Effector CD4-positive, alpha-beta T cell (primary cell): ENCODE measurements around the gene SLCO4A1.

ENCODE experiments used
- DNase-seq: peaks from one replicate; pipeline ENCODE4 v3.0.0-alpha.2; 2020
- total RNA-seq: gene quantifications from one replicate; lab custom pipeline; 2026; lab: John Stamatoyannopoulos, UW

SLCO4A1 gene, protein sequence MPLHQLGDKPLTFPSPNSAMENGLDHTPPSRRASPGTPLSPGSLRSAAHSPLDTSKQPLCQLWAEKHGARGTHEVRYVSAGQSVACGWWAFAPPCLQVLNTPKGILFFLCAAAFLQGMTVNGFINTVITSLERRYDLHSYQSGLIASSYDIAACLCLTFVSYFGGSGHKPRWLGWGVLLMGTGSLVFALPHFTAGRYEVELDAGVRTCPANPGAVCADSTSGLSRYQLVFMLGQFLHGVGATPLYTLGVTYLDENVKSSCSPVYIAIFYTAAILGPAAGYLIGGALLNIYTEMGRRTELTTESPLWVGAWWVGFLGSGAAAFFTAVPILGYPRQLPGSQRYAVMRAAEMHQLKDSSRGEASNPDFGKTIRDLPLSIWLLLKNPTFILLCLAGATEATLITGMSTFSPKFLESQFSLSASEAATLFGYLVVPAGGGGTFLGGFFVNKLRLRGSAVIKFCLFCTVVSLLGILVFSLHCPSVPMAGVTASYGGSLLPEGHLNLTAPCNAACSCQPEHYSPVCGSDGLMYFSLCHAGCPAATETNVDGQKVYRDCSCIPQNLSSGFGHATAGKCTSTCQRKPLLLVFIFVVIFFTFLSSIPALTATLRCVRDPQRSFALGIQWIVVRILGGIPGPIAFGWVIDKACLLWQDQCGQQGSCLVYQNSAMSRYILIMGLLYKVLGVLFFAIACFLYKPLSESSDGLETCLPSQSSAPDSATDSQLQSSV
- 4.9 reads per million, percentile 19 among the genes with 10 or more reads in this experiment for total RNA-seq

DNA sequence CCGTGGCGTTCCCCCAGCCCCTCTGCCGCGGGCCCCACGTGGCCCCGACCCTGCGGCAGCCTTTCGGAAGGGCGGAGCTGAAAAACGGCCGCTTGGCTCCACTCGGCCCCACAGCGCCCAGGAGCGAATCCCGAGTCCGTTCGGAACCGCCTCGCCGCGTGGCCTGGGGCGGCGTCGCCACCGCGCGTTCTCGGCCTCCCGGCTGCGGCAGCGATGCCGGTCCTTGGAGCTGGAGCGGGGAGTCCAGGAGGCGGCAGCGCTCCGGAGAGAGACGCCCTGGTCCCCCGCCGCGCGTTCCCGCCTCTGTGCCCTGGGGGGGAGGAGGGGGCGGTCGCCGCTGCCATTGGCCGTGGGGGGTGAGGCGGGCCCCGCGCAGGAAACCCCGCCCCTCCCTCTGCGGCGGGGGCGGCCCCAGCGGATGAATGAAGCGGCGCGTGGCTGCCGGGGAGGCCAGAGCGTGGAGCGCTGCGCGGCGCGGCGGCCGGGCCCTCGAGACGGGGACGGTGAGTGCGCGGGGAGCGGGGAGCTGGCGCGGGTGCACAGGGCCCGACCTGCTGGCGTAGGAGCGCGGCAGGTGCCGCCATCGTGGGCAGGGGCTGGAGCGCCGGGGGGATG lies at the start of gene SLCO4A1:
SLCO4A1 (plus strand) TSS at position 453 of the 615 bp plus-strand sequence. CDS start 13,952 bp downstream, outside the sequence.
- DNase-seq = peak; percentile 82

DNA sequence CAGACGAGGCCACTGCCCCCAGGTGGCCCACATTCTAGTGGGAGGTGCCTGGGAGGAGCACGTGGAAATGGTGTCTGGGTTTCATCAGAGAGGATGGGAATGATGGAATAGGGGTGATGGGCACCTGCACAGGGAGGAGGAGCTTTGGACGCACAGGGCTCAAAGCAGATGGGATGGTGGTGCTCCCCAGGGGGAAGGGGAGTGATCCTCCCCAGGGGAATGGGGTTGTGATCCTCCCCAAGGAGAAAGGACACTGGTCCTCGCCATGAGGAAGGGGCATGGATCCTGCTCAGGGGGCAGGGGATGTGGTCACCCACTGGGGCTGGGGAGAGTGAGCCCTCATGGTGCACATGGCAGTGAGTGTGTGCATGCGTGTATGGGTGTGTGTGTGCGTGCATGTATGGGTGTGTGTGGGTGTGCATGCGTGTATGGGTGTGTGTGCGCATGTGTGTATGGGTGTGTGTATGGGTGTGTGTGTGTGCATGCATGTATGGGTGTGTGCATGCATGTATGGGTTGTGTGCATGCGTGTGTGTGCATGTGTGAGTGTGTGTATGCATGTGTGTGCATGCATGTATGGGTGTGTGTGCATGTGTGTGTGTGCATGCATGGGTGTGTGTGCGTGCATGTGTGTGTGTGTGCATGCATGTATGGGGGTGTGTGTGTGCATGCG lies 49.7 kb upstream of the SLCO4A1 start:
- DNase-seq = no peak

DNA sequence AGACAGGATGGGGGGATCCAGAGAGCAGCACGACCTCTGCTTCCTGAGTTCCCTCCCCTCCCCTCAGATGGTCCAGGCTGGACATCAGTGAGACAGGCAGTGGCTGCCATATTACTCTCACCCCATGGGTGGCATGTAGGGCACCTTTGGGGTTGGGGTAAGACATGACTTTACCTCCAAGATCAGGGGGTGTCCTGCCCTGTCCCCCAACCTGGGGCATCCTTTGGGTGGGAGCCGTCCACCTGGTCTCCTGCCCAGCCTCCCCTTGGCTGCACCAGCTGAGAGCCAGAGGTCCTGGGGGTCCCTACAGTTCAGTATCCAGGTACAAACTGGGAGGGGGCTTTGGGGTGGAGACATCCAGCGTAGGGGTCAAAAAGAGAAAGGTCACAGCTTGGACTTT lies 48.7 kb upstream of the SLCO4A1 start:
- DNase-seq = no peak

DNA sequence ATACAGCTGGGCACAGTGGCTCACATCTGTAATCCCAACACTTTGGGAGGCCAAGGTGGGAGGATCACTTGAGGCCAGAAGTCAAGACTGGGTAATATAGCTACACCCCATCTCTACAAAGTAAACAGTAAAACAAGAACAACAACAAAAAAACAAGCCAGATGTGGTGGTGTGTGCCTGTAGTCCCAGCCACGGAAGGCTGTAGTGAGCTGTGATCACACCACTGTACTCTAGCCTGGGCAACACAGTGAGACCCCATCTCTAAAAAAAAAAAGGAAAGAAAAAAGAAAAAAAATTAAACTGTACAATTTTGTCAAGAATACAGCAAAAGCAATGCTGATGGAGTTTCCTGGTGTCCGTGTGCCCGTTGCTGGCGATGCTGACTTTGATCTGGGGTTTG lies 47.2 kb upstream of the SLCO4A1 start:
- no peak for DNase-seq

DNA sequence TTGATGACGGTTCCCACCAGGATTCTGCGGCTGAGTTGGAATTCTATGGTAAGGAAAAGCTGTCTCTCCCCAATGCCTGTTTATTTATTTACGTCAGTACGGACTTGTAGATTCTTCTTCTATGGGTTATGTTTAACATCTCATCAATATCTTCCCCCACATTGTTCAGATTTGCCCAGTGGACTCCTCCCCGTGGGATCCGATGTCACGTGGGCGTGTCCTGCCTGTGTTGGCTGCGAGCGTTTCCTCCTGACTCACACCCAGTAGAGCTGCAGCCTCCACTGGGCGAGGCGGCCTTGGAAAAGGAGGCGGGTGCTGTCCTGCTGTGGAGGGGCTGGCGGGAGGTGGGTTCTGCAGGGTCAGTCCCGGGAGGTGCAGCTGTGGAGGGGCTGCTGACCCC lies 46.8 kb upstream of the SLCO4A1 start:
- DNase-seq = no peak

DNA sequence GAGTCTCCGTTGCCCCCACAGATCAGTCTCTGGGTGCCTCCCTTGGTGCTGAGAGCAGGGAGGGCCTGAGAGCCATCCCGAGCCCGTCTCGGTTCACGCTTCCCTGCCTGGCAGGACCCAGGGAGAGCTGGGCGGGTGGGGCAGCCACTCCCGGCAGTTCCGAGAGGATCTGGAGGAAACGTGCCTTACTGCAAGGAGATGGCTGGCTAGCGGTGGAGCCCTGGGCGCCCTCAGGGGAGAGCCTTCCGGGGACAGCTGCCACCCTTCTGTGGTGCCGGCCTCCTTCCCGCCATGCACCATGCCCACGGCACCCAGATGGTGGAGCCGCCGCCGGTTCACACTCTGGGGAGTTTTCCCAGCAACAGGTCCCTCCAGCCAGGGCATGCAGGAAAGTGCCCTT lies 45.8 kb upstream of the SLCO4A1 start:
- no peak for DNase-seq

DNA sequence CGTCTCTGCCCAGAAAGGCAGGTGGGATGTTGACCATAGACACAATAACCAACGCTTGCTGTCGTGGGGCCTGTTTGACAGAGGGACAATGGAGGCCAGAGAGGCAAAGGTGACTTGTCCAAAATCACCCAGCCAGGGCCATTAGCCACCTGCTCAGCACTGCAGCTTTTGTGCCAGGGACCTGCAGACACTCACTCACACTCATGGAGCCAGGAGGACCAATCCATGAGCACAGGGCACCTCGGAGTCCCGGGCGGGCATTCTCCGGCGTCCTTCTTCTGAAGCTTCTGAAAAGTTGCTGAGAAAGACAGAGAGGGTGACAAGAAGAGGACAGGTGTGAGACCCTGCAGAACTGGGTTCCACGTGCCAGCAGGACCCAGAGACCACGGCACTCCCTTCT lies 45.4 kb upstream of the SLCO4A1 start:
- no peak for DNase-seq

DNA sequence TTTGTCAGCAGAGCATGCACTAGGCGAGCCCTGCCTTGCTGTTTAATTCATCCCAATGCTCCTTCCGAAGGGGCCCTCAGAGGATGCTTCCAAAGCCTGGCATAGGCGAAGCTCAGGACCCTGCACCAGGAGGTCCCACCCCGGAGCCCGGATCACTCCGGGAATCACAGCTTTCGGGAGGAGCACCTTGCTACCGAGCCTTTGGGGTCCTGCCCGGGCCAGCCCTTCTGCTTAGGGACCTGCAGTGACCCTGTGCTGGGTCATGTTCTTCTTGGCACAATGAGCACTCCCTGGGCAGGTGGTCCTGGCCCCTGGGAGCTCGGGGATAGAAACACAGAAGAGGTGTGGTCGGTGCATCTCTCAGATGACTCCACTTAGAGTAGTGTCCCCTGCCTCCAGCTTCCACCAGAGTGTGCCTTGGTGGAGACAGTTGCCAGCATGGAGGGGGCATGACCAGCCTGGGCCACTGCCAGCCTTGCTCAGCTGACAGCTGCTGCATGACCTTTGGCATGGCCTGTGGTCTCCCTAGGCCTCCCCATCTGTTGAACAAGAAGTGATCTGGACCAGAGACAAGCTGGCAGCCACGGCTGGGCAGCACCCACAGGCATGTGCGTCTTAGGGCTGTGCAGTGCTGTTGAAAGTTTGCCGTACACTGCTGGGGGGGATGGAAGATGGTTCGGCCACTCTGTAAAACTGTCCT lies 44.7 kb upstream of the SLCO4A1 start:
- DNase-seq = no peak

DNA sequence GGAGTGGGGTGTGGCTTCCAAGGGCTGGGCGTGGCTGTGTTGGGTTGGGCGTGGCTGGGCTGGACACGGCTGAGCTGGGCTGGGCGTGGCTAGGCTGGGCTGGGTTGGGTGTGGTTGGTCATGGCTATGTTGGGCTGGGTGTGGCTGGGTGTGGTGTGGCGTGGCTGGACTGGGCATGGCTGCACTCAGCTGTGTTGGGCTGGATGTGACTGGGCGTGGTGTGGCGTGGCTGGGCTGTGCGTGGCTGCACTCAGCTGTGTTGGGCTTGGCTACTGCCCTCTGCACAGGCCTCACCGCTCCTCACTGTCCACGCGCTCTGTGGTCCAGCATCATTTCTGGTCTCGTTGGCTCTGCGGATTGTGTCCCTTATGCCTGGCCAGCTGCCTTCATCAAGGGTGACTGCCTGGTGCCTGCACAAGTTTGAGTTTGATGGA lies 43.5 kb upstream of the SLCO4A1 start:
- DNase-seq = no peak

DNA sequence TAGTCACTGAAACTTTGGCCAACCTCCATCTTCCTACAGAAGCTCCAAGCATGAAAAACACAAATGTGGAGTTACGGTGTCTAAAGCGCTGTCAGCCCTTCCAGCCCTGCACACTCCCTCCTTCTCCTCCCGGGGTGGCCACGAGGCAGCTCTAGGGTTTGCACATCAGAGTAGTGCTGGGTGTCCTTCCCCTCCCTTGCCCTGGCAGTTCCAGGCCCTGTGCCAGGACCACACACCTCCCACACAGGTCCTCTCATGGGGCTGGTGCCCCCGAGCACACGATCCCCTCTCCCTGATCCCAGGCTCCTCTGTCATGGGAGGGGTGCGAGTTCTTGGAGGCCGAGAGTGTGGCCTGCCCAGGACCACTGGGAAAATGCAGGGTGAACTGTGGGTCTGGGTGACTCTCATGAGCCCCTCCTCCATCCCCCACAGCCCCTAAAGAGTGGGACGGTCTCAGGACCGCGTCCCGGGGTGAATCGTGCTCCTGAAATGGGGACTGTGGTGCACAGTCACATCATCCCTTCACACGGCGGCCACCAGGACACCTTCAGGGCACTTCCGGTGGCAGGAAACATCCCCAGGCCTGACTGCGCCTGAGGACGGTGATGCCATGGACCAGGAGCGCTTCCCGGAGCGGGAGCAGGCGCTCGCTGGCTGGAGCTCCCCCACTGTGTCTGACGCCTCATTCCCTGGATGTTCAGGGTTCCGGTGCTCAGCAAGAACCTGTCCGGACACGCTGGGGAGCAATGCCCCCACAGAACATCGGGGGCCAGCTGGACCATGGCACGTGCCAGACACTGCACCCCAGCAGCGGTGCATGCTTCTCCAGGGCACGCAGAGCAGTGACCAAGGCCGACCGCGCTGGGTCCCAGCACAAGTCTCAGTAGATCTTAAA lies 42.8 kb upstream of the SLCO4A1 start:
- DNase-seq = no peak

DNA sequence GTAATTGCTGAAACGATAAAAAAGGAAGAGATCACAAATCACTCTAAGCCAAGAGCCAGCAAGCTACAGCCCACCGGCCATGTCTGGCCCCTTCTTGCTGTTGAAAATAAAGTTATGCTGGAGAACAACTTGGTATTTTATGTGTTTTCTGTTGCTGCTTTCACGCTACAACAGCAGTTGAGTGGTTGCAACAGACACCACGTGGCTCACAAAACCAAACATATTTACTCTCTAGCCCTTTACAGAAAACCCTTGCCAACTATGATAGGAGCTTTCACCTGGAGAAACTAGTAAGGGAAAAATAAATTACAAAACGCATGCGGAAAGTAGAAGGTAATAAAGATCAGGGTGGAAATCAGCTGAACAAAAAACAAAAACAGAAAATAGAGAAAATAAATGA lies 41.1 kb upstream of the SLCO4A1 start:
- DNase-seq = no peak

DNA sequence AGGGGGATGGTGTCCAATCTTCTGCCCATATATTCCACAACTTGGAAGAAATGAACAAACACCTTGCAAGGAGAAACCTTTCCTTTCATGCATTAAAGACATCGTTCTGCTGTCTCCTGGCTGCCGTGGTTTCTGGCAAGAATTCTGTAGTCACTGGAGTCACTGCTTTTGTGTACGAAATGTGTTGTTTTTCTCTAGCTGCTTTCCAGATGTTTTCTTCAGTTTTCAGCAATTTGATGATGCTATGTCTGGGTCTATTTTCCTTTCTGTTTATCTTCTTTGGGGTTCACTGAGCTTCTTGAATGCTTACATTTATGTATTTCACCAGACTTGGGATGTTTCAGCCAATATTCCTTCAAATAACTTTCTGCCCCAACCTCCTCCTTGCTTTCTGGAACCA lies 40.6 kb upstream of the SLCO4A1 start:
- DNase-seq = no peak

DNA sequence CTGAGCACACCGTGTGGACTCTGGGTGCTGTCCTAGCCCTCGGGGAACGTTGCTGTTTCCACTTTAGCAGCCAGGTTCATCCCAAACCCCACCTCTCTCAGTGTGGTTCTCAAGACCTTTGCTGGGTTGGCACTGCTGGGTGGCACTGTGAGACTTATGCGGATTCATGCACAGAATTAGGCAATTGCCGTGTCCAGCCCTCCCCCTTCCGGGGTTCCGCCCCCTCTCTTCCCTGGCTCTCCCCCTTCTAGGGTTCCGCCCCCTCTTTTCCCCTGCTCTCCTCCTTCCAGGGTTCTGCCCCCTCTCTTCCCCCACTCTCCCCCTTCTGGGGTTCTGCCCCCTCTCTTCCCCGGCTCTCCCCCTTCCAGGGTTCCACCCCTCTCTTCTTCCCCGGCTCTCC lies 39.8 kb upstream of the SLCO4A1 start:
- no peak for DNase-seq

DNA sequence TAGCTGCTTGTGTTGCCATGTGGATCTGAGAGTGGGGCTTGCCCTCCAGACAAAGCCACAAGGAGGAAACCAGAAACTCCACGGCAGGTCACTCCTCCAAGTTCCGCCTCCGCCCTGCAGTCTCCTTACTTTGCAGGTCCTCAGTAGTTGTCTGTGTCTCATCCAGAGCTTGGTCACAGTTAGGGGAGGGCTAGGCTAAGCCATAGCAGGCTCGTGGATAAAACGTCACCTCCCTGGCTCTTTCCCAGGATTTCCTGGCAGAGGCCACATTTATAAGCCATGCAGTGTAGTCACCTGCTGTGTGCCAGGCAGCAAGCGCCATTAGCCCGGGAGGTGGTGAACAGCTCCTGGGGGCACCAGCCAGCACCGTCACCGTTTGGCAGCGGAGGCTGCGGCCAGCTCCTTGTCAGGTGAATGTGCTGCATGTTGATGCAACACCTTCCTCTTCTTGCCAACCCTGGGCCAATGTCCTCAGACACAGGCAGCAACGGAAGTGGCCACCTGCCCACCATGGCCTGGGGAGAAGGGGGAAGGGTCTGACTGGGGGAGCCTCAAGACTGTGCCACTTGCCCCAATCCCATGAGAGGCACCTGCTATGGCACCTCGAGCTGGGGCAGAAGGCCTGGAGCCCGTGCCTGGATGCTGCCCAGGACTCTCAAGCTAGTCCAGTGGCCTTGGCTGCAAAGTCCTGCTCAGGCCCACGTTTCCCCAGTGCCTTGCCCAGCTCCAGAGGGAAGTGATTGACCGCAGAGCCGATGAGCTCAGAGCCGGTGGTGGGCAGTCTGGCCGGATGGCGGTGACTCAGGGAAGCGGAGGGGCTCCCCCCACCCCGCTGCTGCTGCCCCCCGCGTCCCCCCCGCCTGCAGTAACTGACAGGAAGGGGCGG lies 39.0 kb upstream of the SLCO4A1 start:
- no peak for DNase-seq

DNA sequence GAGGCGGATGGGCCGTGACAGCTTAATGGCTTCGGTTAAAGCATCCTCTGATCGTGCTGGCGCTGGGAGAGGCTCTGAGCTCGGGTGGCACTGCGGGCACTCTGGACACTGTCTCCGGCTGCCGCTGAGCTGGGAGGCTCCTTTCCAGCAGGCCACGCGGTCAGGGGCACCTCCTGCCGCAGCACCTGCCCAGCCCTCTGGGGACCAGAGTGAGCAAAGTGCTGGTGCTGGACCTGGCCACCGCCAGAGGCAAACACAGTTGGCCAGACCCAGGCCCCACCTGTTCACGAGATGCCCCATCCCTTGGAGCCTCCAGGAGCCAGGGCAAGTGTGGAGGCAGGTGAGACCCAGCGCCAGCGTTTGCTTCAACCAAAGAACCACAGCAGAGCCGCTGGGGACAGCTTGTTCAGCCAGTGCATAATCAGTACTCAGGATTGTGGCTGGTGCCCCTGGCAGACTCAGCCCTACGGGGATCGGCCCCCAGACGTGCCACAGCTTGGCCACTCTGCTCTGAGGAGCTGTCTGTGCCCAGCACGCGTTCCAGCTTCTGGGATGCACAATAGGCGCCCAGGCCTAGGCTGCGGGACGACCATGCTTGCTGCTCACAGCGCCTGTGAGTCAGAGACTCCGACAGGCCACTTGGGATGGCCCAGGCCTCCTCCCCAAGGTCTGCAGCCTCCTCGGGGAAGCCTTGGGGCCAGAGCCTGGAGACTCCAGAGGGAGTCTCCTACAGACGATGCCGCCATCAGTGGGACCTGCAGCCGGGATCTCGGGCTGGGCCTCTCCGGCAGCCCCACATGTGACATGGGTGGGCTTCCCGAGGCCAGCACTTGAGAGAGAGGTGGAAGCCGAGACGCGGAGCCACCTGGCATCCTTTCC lies 38.2 kb upstream of the SLCO4A1 start:
- no peak for DNase-seq

DNA sequence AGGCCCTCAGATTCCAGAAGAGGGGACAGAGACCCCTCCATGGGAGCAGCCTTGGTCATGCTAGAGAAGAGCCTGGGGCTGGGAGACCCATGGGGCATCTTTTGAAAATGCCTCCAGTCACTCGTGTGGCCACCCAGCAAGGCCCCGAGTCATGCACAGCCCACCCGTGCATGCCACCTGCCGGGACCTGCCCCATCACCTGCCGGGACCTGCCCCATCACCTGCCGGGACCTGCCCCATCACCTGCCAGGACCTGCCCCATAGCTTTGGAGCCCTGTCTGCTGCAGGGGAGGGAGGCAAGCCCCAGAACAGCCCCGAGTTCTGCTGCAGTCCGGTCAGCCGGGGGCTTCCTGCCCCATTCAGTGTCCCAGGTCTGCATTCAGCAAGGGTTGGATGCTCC lies 37.5 kb upstream of the SLCO4A1 start:
- DNase-seq = no peak

DNA sequence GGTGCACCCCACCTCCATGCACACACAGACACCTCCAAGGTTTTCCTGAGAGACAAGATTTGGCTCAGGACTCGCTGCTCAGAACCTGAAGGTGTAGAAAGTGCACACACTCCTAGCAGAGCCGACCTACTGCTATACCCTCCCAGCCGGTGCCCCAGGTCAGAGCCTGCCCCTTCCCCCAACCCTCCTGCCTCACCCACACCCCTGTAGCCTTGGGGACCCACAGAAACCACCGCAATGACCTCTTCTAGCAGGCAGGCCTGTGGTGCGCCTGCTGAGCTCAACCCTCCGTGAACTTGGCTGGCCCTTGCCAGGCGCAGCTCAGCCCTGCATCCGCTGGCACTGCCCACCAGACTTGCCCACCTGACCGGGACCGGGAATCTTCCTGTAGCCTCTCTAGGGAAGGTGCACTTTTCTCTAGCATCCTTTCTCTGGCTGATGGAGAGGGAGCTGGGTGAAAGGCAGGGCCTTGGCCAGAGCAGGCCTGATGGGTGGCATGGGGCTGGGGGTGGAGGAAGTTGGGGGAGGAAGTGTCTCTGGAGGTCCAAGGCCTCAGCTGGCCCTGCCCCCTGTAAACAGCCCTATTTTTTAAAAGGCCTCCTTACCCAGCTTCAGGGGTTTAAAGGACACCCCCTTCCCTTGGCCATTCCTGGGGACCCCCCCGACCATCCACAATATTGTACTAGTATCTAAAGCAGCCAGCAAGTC lies 36.9 kb upstream of the SLCO4A1 start:
- DNase-seq = no peak

DNA sequence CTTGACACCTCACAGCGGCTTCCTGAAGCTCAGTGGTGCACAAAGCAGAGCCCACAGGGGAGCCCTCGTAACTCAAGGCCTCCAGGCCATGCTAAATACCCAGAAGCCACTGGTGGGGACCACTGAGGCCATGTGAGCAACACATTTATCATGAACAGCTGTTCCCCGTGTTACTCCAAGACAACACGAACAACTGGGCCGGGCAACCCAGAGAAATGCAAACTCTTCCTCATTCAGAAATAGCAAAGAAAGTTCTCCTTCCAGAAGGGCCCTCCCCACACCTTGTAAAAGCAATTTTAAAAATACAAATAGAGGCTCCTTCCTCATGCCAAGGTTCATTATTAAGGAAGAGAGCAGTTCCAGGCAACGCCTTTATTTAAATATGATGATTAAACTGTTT lies 36.3 kb upstream of the SLCO4A1 start:
- no peak for DNase-seq
